Epidermal melanocyte (primary cell): Measurements from ENCODE around the gene EIF2S1.
"Not testable (repeated sequence)": the region's sequence is repeated elsewhere in the genome, so short reads cannot be mapped to it uniquely, and the experiment has no call there.

Experiments used
- DNase-seq: peaks from one replicate; pipeline ENCODE4 v3.0.0; 2011; ENCODE audit warnings: low spot score; ENCODE audit not compliant: insufficient read length

EIF2S1 gene

GRCh38 chr14:67359775-67360469 is at the start of gene EIF2S1, which contains the start of gene ATP6V1D:
EIF2S1 (plus strand) TSS chr14:67360328; CDS start chr14:67364768, 4,440 bp downstream.
ATP6V1D (minus strand) TSS chr14:67359804; CDS start chr14:67359698, 106 bp downstream.
- DNase-seq: peak; percentile 92

GRCh38 chr14:67311868-67312267 is 48.3 kb upstream of the EIF2S1 start:
- DNase-seq: no peak

GRCh38 chr14:67313153-67313552 is 47.0 kb upstream of the EIF2S1 start:
- DNase-seq: no peak

GRCh38 chr14:67317822-67318221 is 42.3 kb upstream of the EIF2S1 start:
- no peak for DNase-seq

GRCh38 chr14:67319142-67319541 is 41.0 kb upstream of the EIF2S1 start:
- no peak for DNase-seq

- DNase-seq: not testable (repeated sequence)
Measured at GRCh38 chr14:67329666-67330065, 30.5 kb upstream of the EIF2S1 start.

GRCh38 chr14:67331368-67332125 is 28.6 kb upstream of the EIF2S1 start:
- peak; percentile 72 for DNase-seq

- no peak for DNase-seq
Measured at GRCh38 chr14:67332468-67332867, 27.7 kb upstream of the EIF2S1 start.

- DNase-seq: no peak
Measured at GRCh38 chr14:67335781-67336180, 24.3 kb upstream of the EIF2S1 start.

GRCh38 chr14:67341231-67341630 is 18.9 kb upstream of the EIF2S1 start:
- not testable (repeated sequence) for DNase-seq

- no peak for DNase-seq
Measured at GRCh38 chr14:67343601-67344230, 16.4 kb upstream of the EIF2S1 start.

- DNase-seq: no peak
Measured at GRCh38 chr14:67345583-67345982, 14.5 kb upstream of the EIF2S1 start.

GRCh38 chr14:67352055-67352454 is 8.1 kb upstream of the EIF2S1 start:
- DNase-seq: no peak

- DNase-seq: no peak
Measured at GRCh38 chr14:67357186-67357968, 2.8 kb upstream of the EIF2S1 start.

- no peak for DNase-seq
Measured at GRCh38 chr14:67357969-67358354, 2.2 kb upstream of the EIF2S1 start.

GRCh38 chr14:67358924-67359774 is 979 bp upstream of the EIF2S1 start:
- no peak for DNase-seq

GRCh38 chr14:67360470-67361206 is 510 bp downstream of the EIF2S1 start:
- no peak for DNase-seq

GRCh38 chr14:67365476-67365875 is 5.3 kb downstream of the EIF2S1 start:
- no peak for DNase-seq

- DNase-seq: no peak
Measured at GRCh38 chr14:67370830-67371229, 10.7 kb downstream of the EIF2S1 start.
